GM08714 (cell line): ENCODE measurements around the gene RUNX2.
"Not testable (repeated sequence)": the region's sequence is repeated elsewhere in the genome, so short reads cannot be mapped to it uniquely, and the experiment has no call there.

Experiments used
- H3K4me3 ChIP-seq: fragments of 200-500 bp; sonication (Bioruptor generic); 2 replicates; pipeline ENCODE4 v1.5.1; 2014; ENCODE audit warnings: mild to moderate bottlenecking, low read length, inconsistent platforms
- ZNF274 ChIP-seq: IDR thresholded peaks from 2 replicates; pipeline ENCODE4 v1.6.1; 2012; ENCODE audit warnings: mild to moderate bottlenecking, low read depth, low read length

The RUNX2 gene

DNA sequence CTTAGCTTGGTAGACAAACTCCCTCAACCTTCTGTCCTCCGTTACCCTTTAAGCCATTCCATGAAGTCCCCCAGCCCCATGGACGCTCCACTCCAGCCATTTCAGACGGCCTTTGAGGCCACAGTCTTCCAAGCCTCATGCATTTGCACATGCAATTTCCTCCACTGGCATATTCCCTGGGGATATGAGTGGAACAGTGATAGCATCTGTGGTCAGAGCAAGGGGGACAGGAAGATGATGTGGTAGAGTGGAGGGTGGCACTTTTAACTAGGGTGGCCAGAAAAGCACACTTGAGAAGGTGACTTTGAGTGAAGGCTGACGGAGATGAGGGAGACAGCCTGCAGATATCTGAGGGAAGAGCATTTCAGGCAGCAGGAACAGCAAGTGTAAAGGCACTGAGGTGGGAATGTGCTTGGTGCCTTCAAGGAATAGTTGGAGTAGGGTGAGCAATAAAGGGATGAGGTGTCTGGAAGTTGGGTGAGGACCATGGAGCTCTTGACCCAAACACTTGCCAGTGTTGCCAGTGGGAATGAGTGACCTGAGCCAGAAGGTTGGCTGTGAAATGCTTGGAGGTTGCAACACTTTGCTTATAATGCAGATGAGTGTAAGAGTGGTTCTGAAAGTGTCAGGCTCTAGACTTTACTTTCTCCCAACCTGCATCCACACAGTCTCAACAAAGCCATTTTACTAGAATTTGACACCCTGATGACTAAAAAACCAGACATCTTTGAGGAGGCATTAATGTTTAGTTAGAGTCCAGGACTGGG lies 325.2 kb downstream of the RUNX2 start:
- TF ChIP-seq ZNF274, result no peak
- H3K4me3 ChIP-seq, result no peak overlapping the region

DNA sequence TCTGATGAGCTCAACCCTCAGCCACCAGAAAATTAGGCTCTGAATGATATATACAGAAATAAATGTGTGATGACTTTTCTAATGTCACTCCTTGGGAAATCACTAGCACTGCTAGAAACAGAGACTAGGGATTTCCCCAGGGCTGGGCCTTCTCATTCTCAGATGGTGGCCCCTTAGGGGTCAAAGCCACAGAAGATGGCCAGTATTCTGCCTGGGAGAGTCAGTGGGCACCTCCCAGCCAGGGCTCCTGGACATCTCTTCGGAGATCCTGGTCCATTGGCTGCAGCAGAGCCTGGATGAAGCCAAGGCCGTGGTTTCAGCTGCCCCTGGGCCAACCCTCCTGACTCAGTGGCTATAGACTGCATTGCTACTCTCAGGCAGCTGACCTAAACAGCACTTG lies 326.5 kb downstream of the RUNX2 start:
- H3K4me3 ChIP-seq, result no peak overlapping the region
- no peak for TF ChIP-seq ZNF274

DNA sequence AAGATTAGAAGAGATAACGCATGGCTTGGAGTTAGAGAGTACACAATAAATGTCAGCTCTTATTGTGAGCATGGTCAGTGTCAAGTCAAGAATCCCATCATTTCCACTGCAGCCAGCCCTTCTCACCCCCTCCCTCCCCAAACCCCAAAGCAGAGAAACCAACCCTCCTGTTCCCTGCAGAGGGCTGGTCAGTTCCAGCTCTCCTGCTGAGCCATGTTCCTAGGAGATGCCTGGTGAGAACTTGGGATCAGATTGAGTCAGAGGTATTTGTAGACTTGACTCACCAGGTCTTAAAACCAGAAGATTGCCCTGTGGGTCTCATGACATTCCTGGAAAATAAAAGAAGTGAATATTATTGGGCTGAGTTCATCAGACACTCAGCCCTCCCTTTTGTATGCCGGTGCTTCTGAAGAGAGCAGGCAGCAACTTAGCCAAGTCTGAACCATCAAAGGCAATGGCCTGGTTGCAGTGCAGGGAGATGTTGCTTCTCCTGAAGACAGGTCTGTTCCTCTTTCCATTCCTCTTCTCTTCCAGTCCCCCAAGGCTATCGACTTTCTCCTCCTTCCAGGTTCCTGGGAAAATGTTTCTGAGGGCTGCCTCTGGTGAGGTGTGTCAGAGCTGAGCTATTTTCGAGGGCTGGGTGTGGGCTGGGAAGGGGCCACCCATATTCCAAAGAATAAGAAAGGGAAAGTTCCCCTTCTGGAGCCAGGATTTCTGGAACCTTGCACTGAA lies 327.8 kb downstream of the RUNX2 start:
- no peak for TF ChIP-seq ZNF274
- H3K4me3 ChIP-seq, result no peak overlapping the region

DNA sequence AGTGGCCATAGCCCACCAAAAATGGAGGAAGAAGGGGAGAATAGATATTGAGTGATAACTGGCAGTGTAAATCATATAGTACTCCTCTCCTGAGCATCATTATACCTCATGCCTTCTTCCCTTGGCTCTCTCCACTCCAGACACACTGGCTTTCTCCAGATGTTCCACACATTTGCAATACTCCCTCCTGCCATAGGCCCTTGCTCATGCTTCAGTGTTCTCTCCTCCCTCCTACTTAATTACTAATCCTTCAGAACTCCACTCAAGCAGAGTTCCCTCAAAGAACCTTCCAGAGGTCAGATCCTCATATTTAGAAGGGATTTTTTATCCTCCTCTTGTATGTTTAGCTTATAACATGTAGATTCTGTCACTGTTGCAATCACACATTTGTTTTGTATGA lies 329.1 kb downstream of the RUNX2 start:
- no peak for TF ChIP-seq ZNF274
- no peak overlapping the region for H3K4me3 ChIP-seq

DNA sequence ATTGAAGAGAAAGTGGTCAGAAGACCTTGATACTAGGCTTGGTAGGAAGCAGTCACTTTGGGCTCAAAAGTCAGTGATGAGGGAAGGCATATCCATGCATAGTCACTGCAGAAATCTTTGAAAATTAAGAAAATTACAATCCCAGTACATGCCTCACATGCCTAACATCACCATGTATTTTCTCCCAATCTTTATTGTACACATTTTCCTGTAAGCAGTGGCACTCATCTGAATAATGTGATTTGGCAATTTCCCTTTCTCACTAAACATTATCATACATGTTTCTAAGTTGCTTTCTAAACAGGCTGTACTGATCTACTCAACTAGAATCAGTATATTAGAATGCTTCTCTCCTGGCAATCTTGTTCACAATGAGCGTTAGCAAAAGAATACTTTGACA lies 330.3 kb downstream of the RUNX2 start:
- no peak for TF ChIP-seq ZNF274
- H3K4me3 ChIP-seq, result no peak overlapping the region

DNA sequence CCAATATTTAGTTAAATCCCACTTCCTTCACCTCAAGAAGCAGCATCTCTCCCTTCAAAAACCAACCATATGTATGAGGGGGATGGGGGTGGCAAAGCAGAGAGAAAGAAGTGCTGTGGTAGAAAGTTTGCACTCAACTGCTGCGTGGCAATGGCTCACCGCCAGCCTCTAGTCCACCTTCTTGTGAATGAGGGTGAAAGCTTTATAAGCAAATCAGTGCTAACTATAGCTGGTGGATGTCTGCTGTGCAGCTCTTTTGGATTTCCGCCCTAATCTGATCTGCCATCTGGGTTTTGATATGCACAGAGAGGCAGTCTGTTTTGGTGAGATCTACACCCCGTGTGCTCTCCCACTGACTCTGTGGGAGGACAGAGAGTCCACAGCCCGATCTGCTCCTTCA lies 330.8 kb downstream of the RUNX2 start:
- TF ChIP-seq ZNF274, result no peak
- H3K4me3 ChIP-seq, result no peak overlapping the region

DNA sequence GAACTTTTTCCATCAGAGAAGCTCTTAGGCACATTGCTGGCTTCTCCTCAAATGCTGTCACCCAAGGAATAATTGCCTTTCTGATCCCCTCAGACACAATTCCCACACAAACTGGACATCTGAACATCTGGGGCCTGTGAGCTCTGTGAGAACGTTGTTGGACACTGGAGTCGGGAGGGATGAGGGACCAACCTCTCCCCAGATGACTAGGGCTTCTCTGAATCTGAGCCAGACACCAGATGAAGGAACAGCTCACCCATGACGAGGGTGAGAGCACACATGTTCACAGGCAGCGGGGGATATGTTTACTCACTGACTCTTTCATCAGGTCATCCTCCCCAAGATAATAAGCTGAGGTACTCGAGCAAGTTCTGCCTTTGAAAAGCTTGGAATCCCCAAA lies 333.5 kb downstream of the RUNX2 start:
- no peak overlapping the region for H3K4me3 ChIP-seq
- no peak for TF ChIP-seq ZNF274

DNA sequence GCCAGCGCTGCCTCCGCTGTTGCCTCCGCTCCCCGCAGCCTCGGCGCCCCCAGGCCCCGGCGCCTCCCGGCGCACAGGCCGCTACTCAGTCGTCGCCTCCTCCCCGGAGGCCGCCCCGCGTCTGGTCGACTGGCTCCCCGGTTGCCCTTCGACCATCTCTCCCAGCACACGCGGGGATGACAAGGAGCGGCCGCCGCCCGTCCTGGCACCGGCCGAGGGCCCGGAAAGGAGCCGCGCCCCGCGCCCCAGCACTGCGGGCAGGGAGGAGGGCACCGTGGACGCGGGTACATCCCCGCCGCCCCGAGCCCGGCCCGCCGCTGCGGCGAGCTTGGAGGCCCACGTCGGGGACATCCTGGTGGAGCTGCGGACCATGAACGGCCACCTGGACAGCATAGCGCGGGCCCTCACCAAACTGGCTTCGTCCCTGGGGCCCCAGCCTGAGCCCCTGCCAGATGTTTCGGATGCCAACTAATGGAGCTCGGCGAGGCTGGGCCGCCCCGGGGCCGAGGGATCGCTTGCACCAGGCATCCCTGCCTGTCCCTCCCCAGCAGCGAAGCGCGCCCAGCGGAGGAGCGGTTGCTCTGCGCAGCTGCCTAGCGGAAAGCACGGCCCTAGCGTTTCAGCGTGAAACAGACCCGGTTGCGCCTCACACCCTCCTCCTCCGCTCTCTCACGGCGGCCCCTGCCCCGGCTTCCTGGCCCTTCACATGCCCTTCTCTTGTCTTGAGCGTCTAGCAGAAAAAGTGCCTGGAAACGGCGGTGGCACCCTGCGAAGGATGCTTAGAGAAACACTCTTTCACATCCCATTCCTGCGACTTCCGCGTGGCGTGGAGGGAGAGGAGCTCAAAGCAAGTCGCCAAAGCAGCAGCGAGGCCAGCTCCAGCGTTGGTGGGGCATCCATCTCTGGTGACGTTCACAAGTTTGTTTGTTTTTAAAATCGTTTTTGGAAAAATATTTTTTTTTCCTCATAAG lies 335.4 kb downstream of the RUNX2 start:
- no peak overlapping the region for H3K4me3 ChIP-seq
- TF ChIP-seq ZNF274, result no peak

DNA sequence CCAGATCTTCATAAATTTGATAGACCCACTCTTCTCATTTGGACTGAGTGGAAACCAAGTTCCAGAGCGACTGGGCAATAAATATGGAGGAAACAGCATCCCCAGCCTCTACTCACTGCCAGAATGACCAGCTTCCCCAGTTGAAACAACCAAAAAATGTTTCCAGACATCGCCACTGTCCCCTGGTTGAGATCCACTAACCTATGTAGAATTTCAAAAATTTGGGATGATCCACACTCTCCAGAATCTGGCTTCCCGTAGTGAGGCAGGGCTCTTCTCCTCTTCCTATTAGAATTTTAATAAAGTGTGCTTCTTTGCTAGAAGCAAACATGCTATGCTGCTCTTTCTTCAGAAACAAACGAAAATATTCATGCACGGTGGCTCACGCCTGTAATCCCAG lies 336.6 kb downstream of the RUNX2 start:
- no peak overlapping the region for H3K4me3 ChIP-seq
- no peak for TF ChIP-seq ZNF274

DNA sequence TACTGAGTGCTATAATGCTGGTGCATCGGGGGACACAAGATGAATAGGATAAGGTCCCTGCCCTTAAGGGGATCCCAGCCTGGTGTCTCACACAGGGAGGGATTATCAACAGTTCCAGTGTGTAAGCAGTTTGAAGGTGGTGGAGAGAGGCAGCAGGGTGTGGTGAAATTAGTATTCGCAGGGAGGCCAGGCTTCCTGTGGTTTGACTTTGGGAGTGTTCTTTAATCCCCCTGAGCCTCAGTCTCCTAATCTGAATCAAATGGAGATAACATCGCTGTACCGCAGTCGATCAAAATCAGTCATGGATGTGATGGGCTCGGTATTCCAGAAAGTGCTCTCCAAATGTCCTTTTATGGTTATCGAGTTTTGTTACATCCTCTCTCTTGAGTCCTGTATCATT lies 337.7 kb downstream of the RUNX2 start:
- no peak for TF ChIP-seq ZNF274
- H3K4me3 ChIP-seq, result no peak overlapping the region

DNA sequence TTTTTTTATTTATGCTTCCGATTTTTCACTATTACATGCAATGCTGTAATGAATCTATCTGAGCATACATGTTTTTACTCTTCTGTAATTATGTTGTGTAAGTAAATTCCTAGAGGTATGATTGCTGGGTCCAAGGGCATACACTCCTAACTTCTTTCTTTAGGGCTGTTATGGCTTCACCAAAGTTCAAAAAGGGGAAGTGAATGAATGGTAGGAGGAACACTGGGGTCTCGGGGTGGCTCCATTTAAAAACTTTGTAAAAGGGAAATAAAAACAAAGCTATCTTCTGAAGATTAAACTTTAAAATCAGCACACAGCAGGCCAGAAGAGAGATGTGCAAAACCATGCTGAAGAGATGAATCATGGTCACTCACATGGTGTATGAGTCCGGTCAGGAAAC lies 338.7 kb downstream of the RUNX2 start:
- no peak for TF ChIP-seq ZNF274
- H3K4me3 ChIP-seq, result no peak overlapping the region

DNA sequence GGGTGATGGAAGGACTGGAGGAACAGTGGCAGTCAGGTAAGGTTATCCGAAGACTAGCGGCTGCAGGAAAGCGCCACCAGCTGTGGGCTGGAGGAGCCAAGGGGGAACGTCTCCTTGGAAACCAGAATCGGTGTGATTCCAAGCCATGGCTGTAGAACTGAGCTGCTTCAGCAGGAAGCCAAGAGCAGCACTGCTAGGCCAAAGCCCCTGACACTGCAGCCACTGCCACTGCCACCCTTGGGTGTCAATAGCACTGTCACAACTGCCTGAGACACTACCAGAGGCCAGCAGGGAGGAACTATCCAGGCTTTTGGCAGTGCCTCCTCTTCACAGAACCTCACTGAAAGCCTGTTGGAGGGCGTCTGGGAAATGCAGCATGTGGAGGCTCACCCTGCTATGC lies 339.2 kb downstream of the RUNX2 start:
- no peak for TF ChIP-seq ZNF274
- H3K4me3 ChIP-seq, result no peak overlapping the region

DNA sequence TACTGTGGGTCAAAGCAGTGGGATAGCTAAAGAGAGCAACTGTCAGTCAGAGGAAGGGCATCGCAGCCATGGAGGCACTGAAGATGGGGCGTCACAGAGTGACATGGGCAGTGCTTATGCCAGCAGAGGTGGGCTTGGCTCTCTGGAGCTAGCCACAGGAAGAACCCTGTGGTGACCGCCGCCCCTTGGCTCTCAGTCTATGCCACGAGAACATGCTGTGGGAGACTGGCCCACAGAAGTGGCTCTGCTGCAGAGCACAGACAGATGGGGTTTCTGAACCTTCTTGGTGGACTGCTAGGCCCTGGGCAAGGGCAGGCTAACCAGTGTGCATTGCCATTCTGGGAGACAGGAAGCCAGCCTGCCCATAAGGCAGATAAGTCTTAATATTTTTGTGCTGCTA lies 339.6 kb downstream of the RUNX2 start:
- no peak for TF ChIP-seq ZNF274
- no peak overlapping the region for H3K4me3 ChIP-seq

DNA sequence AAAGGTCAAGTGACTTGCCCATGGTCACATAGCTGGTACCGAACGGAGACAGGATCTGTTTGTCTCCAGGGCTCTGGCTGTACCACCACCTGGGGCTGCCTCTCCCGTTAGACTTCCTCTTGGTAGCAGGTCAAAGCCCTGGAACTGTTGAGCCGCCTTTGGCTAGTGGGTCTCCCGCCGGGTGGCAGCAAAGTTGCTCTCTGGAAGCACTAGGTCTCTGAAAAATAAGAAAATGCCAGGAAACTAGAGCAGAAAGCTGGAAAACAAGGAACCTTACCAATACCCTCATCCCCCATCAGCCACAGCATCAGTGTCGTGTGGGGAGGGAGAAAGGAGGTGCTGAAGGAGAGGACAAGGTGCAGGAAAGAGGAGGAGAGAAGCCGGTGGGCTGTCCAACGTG lies 340.6 kb downstream of the RUNX2 start:
- no peak for TF ChIP-seq ZNF274
- no peak overlapping the region for H3K4me3 ChIP-seq

DNA sequence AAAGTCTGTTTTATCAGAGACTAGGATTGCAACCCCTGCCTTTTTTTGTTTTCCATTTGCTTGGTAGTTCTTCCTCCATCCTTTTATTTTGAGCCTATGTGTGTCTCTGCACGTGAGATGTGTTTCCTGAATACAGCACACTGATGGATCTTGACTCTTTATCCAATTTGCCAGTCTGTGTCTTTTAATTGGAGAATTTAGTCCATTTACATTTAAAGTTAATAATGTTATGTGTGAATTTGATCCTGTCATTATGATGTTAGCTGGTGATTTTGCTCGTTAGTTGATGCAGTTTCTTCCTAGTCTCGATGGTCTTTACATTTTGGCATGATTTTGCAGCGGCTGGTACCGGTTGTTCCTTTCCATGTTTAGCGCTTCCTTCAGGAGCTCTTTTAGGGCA lies 345.0 kb downstream of the RUNX2 start:
- H3K4me3 ChIP-seq, result not testable (repeated sequence)

DNA sequence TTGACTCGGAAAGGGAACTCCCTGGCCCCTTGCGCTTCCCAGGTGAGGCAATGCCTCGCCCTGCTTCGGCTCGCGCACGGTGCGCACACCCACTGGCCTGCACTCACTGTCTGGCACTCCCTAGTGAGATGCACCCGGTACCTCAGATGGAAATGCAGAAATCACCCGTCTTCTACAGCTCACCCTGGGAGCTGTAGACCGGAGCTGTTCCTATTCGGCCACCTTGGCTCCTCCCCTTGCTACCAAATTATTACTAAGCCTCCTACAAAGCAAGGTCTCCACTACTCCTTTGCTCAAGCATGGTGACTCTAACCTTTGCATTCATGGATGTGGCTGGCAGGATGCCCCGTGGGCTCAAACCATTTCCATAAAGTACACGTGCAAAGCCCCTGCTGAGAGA lies 347.0 kb downstream of the RUNX2 start:
- not testable (repeated sequence) for H3K4me3 ChIP-seq
